ENCODE results near the gene TXNDC11.

- TF ChIP-seq CTCF (IDR thresholded peaks at IDR 0.05) = no peak
- no peak for TF ChIP-seq POLR2A (IDR thresholded peaks at IDR 0.05)
- TF ChIP-seq POLR2AphosphoS5 (IDR thresholded peaks at IDR 0.05; ENCODE audit: insufficient read depth in 1 of 2, low read depth in 1 of 2) = no peak
These were observed 36.4 kb upstream of the TXNDC11 start for GRCh38 chr16:11779074-11779473.

Data from vagina (tissue), 2 donors.